ENCODE data around the gene GNA12. TPM values are rescaled to one million over a fixed set of nuclear protein-coding genes. Genes with fewer than 3 reads are reported as not detected.

Gene GNA12
- total RNA-seq, 1 donor, result 22.7 TPM

DNA sequence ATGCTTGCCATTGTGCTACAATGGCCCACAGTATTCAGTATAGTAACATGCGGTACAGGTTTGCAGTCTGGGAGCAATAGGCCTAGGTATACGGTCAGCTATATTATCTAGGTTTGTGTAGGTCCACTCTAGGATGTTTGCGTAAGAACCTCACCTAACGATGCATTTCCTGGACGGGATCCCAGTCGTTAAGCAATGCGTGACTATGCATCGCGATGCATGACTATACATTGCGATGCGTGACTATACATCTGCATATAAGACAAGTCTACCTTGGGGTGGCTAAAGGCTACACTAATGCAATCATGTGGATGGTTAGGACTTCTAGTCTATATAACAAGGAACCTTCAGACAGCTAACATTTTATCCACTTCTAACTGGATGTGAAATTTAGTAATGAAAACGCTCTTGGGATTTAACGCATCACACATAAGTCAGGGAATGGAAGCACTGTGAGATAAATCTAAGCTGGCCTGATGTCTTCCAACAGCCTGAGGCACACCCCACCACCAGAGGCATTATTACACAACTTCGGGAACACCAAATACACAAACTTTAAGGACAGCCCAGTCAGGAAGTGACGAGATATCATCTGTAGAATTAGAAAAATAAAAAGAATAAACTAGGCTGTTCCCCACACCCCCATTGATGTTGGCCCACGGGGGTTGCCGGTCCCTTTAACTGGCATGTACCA is 9.2 kb downstream of the GNA12 start:
- no peak overlapping the region for H3K4me3 ChIP-seq (ENCODE audit: low read length)

DNA sequence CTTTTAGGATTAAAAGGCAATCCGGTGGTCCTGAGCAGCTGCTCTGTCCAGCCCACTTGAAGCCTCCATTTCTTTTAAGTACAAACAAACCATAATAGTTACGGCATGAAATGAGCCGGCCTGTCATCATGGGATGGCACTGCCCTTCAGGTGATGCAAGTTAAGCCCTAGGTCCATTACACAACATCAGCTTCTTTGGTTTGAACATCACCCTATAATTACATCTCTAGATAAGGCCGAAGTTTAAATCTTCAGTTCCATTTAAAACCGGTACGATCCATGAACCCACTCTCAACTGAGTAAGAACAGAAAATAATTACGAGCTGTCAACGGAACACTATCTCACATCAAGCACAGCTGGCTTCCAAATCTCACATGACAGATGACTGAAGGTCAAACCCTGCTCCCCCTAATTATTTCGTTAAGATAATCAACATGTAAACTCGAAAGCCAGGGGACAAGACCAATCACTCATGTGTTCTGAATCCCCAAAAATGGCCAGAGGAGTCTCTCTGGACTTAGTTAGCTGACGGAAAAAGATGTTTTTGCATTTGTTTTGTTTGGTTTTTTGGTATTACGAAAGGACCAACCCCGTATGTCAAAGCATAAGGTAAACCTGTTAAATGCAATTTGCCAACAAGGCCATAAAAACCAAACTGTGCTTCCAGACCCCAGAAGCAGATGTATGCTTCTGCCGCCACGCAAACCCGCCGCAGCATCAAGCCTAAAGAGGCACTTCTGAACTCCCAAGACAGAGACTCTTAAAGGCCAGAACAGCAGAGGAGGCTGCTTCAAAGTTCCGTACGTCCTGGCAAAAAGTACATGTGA is 10.8 kb downstream of the GNA12 start:
- Histone ChIP-seq H3K4me3 (ENCODE audit: low read length) (no peak overlapping the region), H3K27me3 (ENCODE audit: insufficient read depth, low read length) (no peaks in the 10 kb centered on the region), H3K9me3 (ENCODE audit: low read depth, low read length) (no peaks in the 10 kb centered on the region)

More for the DNA sequence above, 9.2 kb downstream of the GNA12 start:
- no peaks in the 10 kb centered on the region for H3K27me3 ChIP-seq (ENCODE audit: insufficient read depth, low read length)
- peaks cover 27% of the 10 kb centered on the region for H3K4me1 ChIP-seq (ENCODE audit: insufficient read depth, low read length)
- H3K9me3 ChIP-seq (ENCODE audit: low read depth, low read length), result no peaks in the 10 kb centered on the region

DNA sequence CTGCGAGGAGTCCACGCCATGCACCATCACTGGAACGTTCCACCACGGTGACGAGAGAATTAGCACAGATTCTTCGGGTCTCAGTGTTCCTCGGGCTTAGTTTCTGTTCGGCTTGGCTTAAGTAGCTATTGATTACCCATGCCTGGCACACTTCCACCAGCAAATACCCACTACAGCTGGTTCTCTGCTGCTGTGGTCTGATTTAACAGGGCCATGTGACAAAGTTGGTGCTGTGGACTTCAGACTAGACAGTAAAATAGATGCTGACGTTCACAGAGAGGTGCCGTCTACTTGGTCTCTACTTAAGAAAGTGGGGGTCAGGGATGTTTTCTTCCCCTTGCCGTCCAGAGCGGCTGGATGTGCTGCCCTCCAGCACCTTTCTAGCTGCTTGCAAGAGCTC is 11.6 kb downstream of the GNA12 start:
- H3K4me3 ChIP-seq (ENCODE audit: low read length), result no peak overlapping the region
- no peaks in the 10 kb centered on the region for H3K27me3 ChIP-seq (ENCODE audit: insufficient read depth, low read length)
- peaks cover 8% of the 10 kb centered on the region for H3K4me1 ChIP-seq (ENCODE audit: insufficient read depth, low read length)
- H3K9me3 ChIP-seq (ENCODE audit: low read depth, low read length), result no peaks in the 10 kb centered on the region

More for the DNA sequence above, 10.8 kb downstream of the GNA12 start:
- peaks cover 16% of the 10 kb centered on the region for H3K4me1 ChIP-seq (ENCODE audit: insufficient read depth, low read length)

DNA sequence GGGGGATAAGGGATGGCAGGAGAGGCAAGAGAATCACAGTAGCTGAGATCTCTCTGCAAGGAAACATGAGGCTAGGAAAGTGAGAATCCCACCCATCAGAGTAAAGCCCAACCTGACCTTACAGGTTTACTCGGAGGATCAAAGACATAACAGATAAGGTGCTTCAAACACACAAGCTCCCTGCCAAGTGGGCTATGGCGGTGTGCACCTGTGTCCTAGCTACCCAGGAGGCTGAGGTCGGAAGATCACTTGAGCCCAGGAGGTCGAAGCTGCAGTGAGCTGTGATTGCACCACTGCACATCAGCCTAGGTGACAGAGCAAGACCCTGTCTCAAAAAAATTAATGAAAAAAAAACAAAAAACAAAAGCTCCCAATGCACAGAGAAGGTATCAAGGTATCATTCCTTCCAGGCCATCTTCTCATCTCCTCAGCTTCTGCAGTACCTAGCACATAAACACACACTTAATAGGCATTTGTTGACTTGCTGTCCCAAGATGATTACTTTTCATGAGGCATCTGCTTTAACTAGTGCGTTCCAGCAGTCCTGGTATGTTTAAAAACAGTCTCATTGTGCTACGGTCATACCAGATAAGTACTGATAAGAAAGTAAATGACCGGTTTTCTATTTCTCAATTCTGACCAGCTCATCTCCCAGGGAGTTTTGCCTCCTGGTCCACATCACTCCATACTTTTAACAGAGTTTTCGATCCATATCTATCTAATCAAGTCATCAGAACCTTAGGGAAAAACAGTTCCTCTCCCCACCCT is 13.3 kb downstream of the GNA12 start:
- Histone ChIP-seq H3K27me3 (ENCODE audit: insufficient read depth, low read length) (no peaks in the 10 kb centered on the region), H3K4me3 (ENCODE audit: low read length) (no peak overlapping the region), H3K4me1 (ENCODE audit: insufficient read depth, low read length) (no peaks in the 10 kb centered on the region), H3K9me3 (ENCODE audit: low read depth, low read length) (no peaks in the 10 kb centered on the region)

DNA sequence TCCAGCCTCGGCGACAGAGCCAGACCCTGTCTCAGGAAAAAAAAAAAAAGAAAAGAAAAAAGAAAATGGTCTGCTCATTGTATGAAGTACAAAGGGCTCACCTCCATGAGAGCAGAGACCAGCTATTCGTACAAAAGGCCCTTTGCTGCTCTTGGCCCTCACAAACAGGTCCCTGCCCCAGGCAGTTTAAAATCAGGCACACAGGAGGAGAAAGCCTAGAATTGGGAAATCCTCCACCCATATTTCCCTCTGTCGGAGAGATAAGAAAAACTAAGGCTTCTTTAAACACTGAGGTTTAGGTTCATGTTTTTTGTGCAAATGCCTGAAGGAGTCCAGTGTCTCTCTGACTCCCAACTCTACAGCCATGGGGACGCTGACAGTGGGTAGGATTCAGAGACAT is 15.1 kb downstream of the GNA12 start:
- Histone ChIP-seq H3K27me3 (ENCODE audit: insufficient read depth, low read length) (no peaks in the 10 kb centered on the region), H3K4me1 (ENCODE audit: insufficient read depth, low read length) (no peaks in the 10 kb centered on the region), H3K4me3 (ENCODE audit: low read length) (no peak overlapping the region), H3K9me3 (ENCODE audit: low read depth, low read length) (no peaks in the 10 kb centered on the region)

DNA sequence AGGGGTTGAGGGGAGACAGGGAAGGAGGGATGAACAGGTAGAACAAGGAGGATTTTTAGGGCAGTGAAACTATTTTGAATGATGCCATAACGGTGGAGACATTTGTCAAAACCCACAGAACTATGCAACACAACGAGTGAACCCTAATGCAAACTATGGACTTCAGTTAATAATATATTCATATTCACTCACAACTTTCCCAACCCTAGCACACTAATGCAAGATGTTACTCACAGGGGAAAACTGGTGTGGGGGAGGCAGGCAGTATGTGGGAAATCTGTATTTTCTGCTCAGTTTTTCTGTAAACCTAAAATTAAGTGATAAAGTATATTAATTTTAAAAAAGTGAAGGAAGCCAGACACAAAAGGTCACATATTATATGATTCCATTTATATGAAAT is 17.3 kb downstream of the GNA12 start:
- no peaks in the 10 kb centered on the region for H3K9me3 ChIP-seq (ENCODE audit: low read depth, low read length)
- no peaks in the 10 kb centered on the region for H3K27me3 ChIP-seq (ENCODE audit: insufficient read depth, low read length)
- H3K4me3 ChIP-seq (ENCODE audit: low read length), result no peak overlapping the region
- peaks cover 2% of the 10 kb centered on the region for H3K4me1 ChIP-seq (ENCODE audit: insufficient read depth, low read length)

DNA sequence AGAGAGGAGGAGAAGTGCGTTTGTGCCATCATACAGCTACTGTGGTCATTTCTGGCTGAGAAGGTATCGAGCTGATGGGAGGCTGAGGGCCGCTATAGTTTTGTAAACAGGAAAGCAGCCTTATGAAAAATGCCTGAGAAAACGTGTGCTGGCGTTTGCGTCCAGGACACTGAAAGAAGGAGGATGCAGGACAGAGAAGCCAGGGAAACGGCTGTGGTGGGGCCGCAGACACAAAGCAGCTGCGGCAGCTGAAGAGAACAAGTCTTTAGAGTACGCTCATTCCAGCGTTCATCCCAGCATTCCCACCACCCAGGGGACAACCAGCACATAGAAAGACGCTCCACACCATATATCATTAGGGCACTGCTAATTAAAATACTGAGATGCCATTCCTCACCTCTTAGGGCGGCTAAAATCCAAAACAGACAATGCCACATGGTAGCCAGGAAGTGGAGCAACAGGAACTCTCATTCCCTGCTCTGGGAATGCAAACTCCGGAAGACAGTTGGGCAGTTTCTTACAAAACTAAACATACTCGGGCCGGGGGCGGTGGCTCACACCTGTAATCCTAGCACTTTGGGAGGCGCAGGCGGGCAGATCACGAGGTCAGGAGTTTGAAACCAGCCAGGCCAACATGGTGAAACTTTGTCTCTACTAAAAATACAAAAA is 18.4 kb downstream of the GNA12 start:
- H3K4me1 ChIP-seq (ENCODE audit: insufficient read depth, low read length), result peaks cover 13% of the 10 kb centered on the region

DNA sequence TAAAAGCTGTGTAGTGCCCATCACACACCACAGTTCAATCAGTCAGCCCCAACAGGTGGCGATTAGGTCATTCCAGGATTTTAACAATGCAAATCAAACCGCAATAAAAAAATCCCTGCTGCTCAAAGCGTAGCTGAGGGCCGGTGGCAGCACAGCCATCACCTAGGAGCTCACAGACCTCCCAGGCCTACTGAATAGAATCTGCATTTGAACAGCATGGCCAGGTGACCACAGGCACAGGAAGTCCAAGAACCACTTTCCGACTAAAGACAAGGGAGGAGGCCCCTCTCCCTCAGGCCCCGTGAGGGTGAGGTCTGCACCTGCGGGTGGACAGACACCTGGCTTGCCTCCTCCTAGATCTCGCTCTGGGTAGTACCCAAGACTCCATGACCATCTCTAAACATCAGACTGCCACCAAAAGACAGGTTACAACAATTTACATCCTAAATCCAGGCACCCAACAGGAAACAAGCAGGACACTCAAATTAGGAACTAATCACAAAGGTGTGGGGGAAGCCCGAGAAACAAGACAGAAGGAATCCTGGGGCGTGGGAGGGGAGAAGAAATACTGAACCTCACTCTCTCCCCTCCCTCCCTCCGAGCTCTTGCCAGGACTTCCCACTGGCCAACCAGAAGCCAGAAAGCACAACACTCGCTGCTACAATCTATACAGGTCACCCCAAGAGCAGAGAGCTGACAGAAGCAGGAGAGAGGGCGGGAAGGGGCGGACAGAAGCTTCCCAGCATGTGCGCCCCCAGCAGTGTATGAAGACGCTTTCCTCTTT is 19.2 kb downstream of the GNA12 start:
- Histone ChIP-seq H3K4me1 (ENCODE audit: insufficient read depth, low read length) (peaks cover 18% of the 10 kb centered on the region), H3K27me3 (ENCODE audit: insufficient read depth, low read length) (no peaks in the 10 kb centered on the region), H3K4me3 (ENCODE audit: low read length) (no peak overlapping the region), H3K9me3 (ENCODE audit: low read depth, low read length) (no peaks in the 10 kb centered on the region)

More for the DNA sequence above, 18.4 kb downstream of the GNA12 start:
- no peak overlapping the region for H3K4me3 ChIP-seq (ENCODE audit: low read length)
- H3K27me3 ChIP-seq (ENCODE audit: insufficient read depth, low read length), result no peaks in the 10 kb centered on the region
- H3K9me3 ChIP-seq (ENCODE audit: low read depth, low read length), result no peaks in the 10 kb centered on the region

DNA sequence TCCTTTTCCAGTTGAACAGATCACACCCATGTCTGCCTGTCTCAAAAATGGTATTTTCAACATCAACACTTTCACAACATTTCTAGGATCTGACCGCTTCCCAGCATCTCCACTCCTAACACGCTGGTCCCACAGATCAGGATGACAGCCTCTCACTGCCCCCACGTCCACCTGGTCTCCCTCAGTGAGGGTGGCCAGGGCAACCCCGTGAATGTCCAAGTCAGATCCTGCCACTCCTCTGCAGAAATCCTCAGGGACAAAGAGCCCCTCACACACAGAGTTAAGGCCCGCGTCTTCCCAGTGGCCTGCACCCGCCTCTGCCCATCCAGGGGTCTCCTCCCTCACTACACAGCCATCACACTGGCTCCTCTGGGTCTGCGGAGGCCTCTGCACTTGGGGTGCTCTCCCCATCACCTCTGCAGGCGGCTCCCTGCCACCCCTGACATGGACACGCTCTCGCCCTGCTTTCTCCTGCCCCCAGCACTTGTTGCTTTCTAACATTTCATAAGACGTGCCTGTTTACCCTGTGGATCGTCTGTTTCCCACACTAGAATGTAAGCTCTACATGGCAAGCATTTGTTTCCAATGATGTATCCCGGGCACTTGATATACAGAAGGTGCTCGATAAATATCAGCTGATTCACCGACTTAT is 20.0 kb downstream of the GNA12 start:
- H3K4me1 ChIP-seq (ENCODE audit: insufficient read depth, low read length), result peaks cover 18% of the 10 kb centered on the region
- no peak overlapping the region for H3K4me3 ChIP-seq (ENCODE audit: low read length)

DNA sequence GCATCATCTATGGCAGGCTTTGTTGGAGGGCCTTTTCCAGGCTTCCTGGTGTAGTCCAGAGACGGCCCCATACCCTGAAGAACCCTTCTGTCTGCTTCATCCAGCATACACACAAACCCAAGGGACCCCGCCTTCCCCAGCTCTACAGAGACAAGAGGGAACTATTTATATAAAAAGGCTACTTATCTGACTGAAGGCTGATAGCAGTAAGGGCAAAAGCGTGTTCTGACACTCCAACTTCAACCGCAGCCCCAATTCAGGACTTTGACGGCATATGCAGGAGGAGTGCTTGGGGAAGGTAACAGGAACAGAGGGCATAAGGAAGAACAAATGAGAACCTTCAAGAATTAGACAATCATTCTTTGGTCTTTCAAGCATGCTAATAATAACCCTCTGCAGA is 21.0 kb downstream of the GNA12 start:
- H3K27me3 ChIP-seq (ENCODE audit: insufficient read depth, low read length), result no peaks in the 10 kb centered on the region
- no peaks in the 10 kb centered on the region for H3K9me3 ChIP-seq (ENCODE audit: low read depth, low read length)
- H3K4me1 ChIP-seq (ENCODE audit: insufficient read depth, low read length), result peaks cover 18% of the 10 kb centered on the region
- H3K4me3 ChIP-seq (ENCODE audit: low read length), result no peak overlapping the region

More for the DNA sequence above, 20.0 kb downstream of the GNA12 start:
- Histone ChIP-seq H3K27me3 (ENCODE audit: insufficient read depth, low read length) (no peaks in the 10 kb centered on the region), H3K9me3 (ENCODE audit: low read depth, low read length) (no peaks in the 10 kb centered on the region)

DNA sequence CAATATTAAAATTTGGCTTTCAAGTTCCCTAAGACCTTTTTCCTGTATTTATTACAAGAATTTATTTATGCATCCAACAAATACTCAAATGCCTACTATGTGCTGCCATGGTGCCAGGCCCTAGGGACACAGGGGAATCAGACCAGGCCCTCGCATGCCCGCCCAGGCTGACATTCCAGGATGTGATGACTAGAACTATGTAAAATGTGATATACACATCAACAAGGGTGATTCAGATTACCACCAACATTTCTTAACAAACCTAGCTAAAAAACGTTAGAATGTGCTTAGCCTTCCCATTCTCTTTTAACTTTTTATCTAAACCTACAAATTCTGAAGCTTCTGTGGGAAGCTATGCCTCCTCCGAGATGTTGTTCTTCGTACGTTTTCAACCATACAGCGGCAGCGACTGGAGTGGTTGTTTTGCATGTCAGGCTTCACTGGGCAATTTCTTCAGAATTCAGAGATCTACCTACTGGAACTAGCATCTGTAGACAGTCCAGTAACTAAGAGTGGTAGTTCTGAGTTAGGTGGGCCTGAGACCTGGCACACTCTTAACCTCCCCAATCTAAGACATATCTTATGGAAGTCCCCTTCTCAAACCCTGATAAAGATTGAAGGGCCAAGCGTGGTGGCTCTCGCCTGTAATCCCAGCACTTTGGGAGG is 22.1 kb downstream of the GNA12 start:
- H3K4me1 ChIP-seq (ENCODE audit: insufficient read depth, low read length), result peaks cover 18% of the 10 kb centered on the region
- no peak overlapping the region for H3K4me3 ChIP-seq (ENCODE audit: low read length)
- no peaks in the 10 kb centered on the region for H3K27me3 ChIP-seq (ENCODE audit: insufficient read depth, low read length)
- no peaks in the 10 kb centered on the region for H3K9me3 ChIP-seq (ENCODE audit: low read depth, low read length)

DNA sequence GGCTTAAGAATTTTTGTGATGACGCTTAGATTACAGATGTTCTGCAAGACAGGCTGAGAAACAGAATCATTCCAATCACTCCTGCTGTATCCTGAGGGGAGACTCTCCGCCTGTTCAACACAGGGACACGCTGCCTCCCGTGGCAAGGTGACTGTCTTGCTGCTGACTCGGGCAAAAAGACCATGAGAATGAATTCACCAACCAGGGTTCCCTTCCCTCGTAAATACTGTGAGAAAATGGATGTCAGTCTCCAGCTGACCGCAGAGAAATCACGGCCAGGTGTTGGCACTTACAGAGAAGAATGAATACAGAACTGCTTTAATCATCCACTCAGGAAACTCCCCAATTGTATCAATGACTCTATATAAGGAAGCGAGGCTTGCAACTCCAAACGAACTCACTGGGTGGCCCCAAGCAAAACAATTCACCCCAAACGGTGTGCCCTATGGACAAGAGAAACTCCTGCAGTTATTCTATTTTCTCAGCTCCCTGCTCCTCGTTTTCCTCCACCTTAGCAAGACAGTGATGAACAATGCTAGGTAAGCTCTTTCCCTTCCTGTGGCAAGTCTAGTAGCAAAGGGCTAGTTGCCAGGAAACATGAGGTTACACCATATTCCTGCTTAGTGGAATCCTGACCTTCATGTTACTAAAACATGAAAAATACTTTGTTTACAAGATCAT is 22.8 kb downstream of the GNA12 start:
- H3K9me3 ChIP-seq (ENCODE audit: low read depth, low read length), result no peaks in the 10 kb centered on the region
- peaks cover 18% of the 10 kb centered on the region for H3K4me1 ChIP-seq (ENCODE audit: insufficient read depth, low read length)
- H3K27me3 ChIP-seq (ENCODE audit: insufficient read depth, low read length), result no peaks in the 10 kb centered on the region
- H3K4me3 ChIP-seq (ENCODE audit: low read length), result no peak overlapping the region

DNA sequence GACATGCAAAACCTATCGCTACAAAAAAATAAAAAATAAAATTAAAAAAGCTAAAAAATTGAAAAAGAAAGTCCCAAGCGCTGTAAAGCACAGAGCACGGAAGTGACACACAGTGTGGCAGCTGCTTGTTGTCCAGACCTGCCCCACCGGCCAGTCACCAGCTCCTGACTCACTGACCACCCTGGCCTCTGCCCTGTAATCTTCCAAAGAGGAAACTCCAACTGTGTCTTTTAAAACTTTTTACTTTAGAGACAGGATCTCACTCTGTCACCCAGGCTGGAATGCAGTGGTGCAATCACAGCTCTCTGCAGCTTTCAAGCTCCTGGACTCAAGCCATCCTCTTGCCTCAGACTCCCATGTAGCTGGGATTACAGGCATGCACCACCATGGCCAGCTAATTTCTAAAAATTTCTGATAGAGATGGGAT is 23.6 kb downstream of the GNA12 start:
- H3K9me3 ChIP-seq (ENCODE audit: low read depth, low read length), result no peaks in the 10 kb centered on the region
- peaks cover 18% of the 10 kb centered on the region for H3K4me1 ChIP-seq (ENCODE audit: insufficient read depth, low read length)
- no peak overlapping the region for H3K4me3 ChIP-seq (ENCODE audit: low read length)
- no peaks in the 10 kb centered on the region for H3K27me3 ChIP-seq (ENCODE audit: insufficient read depth, low read length)
